Calu3 (cell line): ENCODE data around the gene CD164L2. TPM values are rescaled to one million over a fixed set of nuclear protein-coding genes. Genes with fewer than 3 reads are reported as not detected.

Experiments
- BruUV-seq: library from RNA; stranded (reverse); fragments of 400-500 nt; replicated peaks from 2 replicates; lab custom pipeline; 2021; lab: Mats Ljungman, UMichigan
- CTCF ChIA-PET: fragments of 300-600 bp; sonication (Branson Sonifier 250); formaldehyde crosslinking; loops from one replicate; lab custom pipeline; 2022; ENCODE audit warnings: antibody characterized with exemption; lab: Charles Lee
- DNase-seq: peaks from one replicate; pipeline ENCODE4 v3.0.0; 2022
- H3K27ac Mint-ChIP-seq: one replicate; pipeline ENCODE4 v1.8.0; 2022; ENCODE audit warnings: mixed read lengths; ENCODE audit not compliant: unreplicated experiment
- H3K27me3 Mint-ChIP-seq: one replicate; pipeline ENCODE4 v1.8.0; 2022; ENCODE audit warnings: mixed read lengths; ENCODE audit not compliant: unreplicated experiment
- H3K36me3 Mint-ChIP-seq: one replicate; pipeline ENCODE4 v1.8.0; 2022; ENCODE audit warnings: mild to moderate bottlenecking, moderate library complexity, mixed read lengths; ENCODE audit not compliant: insufficient read depth, unreplicated experiment
- H3K4me1 Mint-ChIP-seq: one replicate; pipeline ENCODE4 v1.8.0; 2022; ENCODE audit warnings: mild to moderate bottlenecking, low read depth, mixed read lengths; ENCODE audit not compliant: unreplicated experiment
- H3K4me3 Mint-ChIP-seq: one replicate; pipeline ENCODE4 v1.8.0; 2022; ENCODE audit warnings: mild to moderate bottlenecking, low read depth, moderate library complexity, mixed read lengths; ENCODE audit not compliant: unreplicated experiment
- H3K9me3 Mint-ChIP-seq: one replicate; pipeline ENCODE4 v1.8.0; 2022; ENCODE audit warnings: low read depth, mixed read lengths; ENCODE audit not compliant: unreplicated experiment
- CTCF ChIP-seq: fragments of 200-600 bp; IDR thresholded peaks from one replicate; pipeline ENCODE4 v1.8.0; 2022; ENCODE audit warnings: antibody characterized with exemption; ENCODE audit not compliant: unreplicated experiment
- intact Hi-C: fragments of 100-400 bp; cut with micrococcal nuclease; formaldehyde crosslinking; loops from one replicate; pipeline ENCODE4 v1.10.0; 2022; ENCODE audit not compliant: unreplicated experiment
- total RNA-seq: library from RNA; stranded (reverse); gene quantifications from 2 replicates; pipeline ENCODE4 v1.2.3, GENCODE V29; 2022

The CD164L2 gene
- total RNA-seq, 1 experiment from 2014 or later = not detected

- no peak for TF ChIP-seq CTCF
- no TSS peak for BruUV-seq
- H3K27ac Mint-ChIP-seq = no peak overlapping the region
- no peak overlapping the region for H3K4me3 Mint-ChIP-seq
- DNase-seq = no peak
- H3K4me1 Mint-ChIP-seq = peaks cover 7% of the 10 kb centered on the region
- H3K36me3 Mint-ChIP-seq = peaks cover 28% of the 10 kb centered on the region
- H3K9me3 Mint-ChIP-seq = no peaks in the 10 kb centered on the region
- intact Hi-C loops = no loop called here
- CTCF ChIA-PET = no interaction called here
- H3K27me3 Mint-ChIP-seq = no peaks in the 10 kb centered on the region
These were observed 22.1 kb downstream of the CD164L2 start for GRCh38 chr1:27361044-27361402.

- no peak overlapping the region for H3K27ac Mint-ChIP-seq
- no TSS peak for BruUV-seq
- H3K27me3 Mint-ChIP-seq = no peaks in the 10 kb centered on the region
- no peak for TF ChIP-seq CTCF
- H3K4me1 Mint-ChIP-seq = peaks cover 7% of the 10 kb centered on the region
- no peak for DNase-seq
- peaks cover 22% of the 10 kb centered on the region for H3K36me3 Mint-ChIP-seq
- H3K4me3 Mint-ChIP-seq = no peak overlapping the region
- intact Hi-C loops = no loop called here
- H3K9me3 Mint-ChIP-seq = no peaks in the 10 kb centered on the region
- CTCF ChIA-PET = no interaction called here
These were observed 22.7 kb downstream of the CD164L2 start for GRCh38 chr1:27360159-27361043.

GRCh38 chr1:27359822-27360158, 23.3 kb downstream of the CD164L2 start:
- Mint-ChIP-seq H3K36me3 (peaks cover 16% of the 10 kb centered on the region), H3K4me3 (no peak overlapping the region), H3K4me1 (peaks cover 7% of the 10 kb centered on the region), H3K27me3 (no peaks in the 10 kb centered on the region), H3K27ac (no peak overlapping the region), H3K9me3 (no peaks in the 10 kb centered on the region)
- intact Hi-C loops = no loop called here
- DNase-seq = no peak
- TF ChIP-seq CTCF = no peak
- no TSS peak for BruUV-seq
- CTCF ChIA-PET = no interaction called here

DNA sequence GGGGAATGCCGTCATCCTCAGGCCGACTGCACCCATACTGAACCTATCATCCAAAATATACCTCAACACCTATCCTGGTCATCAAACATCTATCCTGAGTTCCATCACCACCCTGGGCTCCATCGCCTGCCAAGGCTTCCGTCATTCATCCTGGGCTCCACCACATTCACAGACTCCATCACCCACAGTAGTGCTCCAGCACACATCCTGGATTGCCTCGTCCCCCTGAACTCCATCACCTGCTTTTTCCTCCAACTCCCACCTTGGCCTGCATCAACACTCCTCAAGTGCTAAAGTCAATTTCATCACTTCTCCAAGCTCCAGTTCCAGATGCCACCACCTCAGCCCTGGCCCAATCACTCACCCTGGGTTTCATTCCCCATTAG, 24.2 kb downstream of the CD164L2 start:
- Mint-ChIP-seq H3K4me1 (peaks cover 1% of the 10 kb centered on the region), H3K27ac (no peak overlapping the region)
- CTCF ChIA-PET = interaction anchor here (0.7 kb wide), 1 partner anchor 32 kb away, joined by 3 read pairs; no protein-coding TSS in a partner anchor

More for the DNA sequence above, 24.2 kb downstream of the CD164L2 start:
- TF ChIP-seq CTCF = no peak
- Mint-ChIP-seq H3K36me3 (peaks cover 11% of the 10 kb centered on the region), H3K27me3 (no peaks in the 10 kb centered on the region), H3K9me3 (no peaks in the 10 kb centered on the region), H3K4me3 (no peak overlapping the region)
- BruUV-seq = no TSS peak
- intact Hi-C loops = no loop called here
- no peak for DNase-seq
